KMS-11 (cell line): ENCODE data around the gene RFWD3.

Experiments used
- H2AFZ ChIP-seq: fragments of 200-600 bp; sonication (generic); 2 replicates; pipeline ENCODE4 v1.6.1; 2016; ENCODE audit warnings: antibody characterized with exemption, mixed run types, low read depth
- H3K27ac ChIP-seq: fragments of 200-600 bp; sonication (generic); 2 replicates; pipeline ENCODE4 v1.6.1; 2016; ENCODE audit warnings: mild to moderate bottlenecking, mixed run types
- H3K27me3 ChIP-seq: fragments of 200-600 bp; sonication (generic); 2 replicates; pipeline ENCODE4 v1.6.1; 2017; ENCODE audit warnings: mild to moderate bottlenecking, low read depth, mixed run types, moderate library complexity; ENCODE audit not compliant: insufficient read depth
- H3K36me3 ChIP-seq: fragments of 200-600 bp; sonication (generic); 2 replicates; pipeline ENCODE4 v1.6.1; 2017; ENCODE audit warnings: mild to moderate bottlenecking, mixed run types; ENCODE audit not compliant: insufficient read depth
- H3K4me1 ChIP-seq: fragments of 200-600 bp; sonication (generic); 2 replicates; pipeline ENCODE4 v1.6.1; 2016; ENCODE audit warnings: mild to moderate bottlenecking, low read depth, mixed run types; ENCODE audit not compliant: poor library complexity, severe bottlenecking
- H3K4me2 ChIP-seq: fragments of 200-600 bp; sonication (generic); 2 replicates; pipeline ENCODE4 v1.7.0; 2016; ENCODE audit warnings: mild to moderate bottlenecking, mixed run types
- H3K4me3 ChIP-seq: fragments of 200-600 bp; sonication (generic); IDR thresholded peaks from 2 replicates; pipeline ENCODE4 v1.6.1; 2017; ENCODE audit warnings: low read depth, low read length, mixed read lengths; ENCODE audit not compliant: insufficient read depth
- H3K79me2 ChIP-seq: fragments of 200-600 bp; sonication (generic); 2 replicates; pipeline ENCODE4 v1.6.1; 2016; ENCODE audit warnings: low read depth, mixed run types; ENCODE audit not compliant: insufficient read depth
- H3K9ac ChIP-seq: fragments of 200-600 bp; sonication (generic); 2 replicates; pipeline ENCODE4 v1.6.1; 2016; ENCODE audit warnings: mild to moderate bottlenecking, mixed run types
- H4K20me1 ChIP-seq: fragments of 200-600 bp; sonication (generic); 2 replicates; pipeline ENCODE4 v1.6.1; 2016; ENCODE audit warnings: mild to moderate bottlenecking, mixed run types; ENCODE audit not compliant: insufficient read depth
- TF ChIP-seq, protein P1 (sequence below): fragments of 200-600 bp; sonication (generic); conservative IDR thresholded peaks from 2 replicates; pipeline ENCODE4 v1.6.1; 2017; ENCODE audit warnings: low read depth, mild to moderate bottlenecking, antibody characterized with exemption, low read length, moderate library complexity, mixed read lengths

Gene RFWD3, protein sequence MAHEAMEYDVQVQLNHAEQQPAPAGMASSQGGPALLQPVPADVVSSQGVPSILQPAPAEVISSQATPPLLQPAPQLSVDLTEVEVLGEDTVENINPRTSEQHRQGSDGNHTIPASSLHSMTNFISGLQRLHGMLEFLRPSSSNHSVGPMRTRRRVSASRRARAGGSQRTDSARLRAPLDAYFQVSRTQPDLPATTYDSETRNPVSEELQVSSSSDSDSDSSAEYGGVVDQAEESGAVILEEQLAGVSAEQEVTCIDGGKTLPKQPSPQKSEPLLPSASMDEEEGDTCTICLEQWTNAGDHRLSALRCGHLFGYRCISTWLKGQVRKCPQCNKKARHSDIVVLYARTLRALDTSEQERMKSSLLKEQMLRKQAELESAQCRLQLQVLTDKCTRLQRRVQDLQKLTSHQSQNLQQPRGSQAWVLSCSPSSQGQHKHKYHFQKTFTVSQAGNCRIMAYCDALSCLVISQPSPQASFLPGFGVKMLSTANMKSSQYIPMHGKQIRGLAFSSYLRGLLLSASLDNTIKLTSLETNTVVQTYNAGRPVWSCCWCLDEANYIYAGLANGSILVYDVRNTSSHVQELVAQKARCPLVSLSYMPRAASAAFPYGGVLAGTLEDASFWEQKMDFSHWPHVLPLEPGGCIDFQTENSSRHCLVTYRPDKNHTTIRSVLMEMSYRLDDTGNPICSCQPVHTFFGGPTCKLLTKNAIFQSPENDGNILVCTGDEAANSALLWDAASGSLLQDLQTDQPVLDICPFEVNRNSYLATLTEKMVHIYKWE

DNA sequence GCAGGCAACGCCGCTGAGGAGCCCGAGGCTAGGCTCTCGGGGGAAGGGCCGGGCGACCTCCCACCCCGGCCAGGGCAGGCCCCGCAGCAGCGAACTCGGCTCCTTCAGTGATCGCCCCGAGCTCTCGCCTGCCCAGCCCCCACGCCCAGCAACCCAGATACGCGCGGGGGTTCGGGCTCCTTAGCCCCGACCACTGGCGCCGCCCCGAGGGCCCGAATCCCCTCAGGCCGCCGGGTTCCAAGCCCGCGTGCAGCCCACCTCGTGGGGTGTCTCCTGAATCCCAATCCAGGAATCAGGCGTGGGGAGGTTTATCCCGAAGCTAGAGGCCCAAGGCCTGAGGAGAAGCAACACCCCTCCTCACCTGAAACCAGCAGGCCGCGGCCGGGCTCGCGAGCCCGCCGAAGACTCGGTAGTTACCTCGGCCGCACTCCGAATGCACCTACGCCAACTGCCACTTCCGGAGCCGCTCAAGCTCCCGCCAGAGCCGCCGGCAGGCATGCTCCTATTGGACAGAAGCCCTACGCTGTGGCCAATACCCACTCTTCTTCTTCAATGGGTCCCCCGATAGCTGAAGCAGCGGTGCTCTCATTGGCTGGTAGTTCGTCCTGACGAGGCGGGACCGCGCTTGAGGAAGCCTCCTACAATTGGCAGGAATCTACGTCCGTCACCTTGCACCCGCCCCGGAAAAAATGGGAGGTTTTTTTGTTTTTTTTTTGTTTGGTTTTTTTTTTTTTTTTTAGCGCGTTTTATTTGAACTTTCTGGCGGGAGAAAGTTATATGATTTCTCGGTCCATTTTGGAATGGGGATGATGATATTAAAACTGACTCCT is at the start of gene RFWD3:
TSS of gene RFWD3 (minus strand) at position 453 of the 830 bp plus-strand sequence. CDS start 5,428 bp downstream, outside the sequence.
- H3K36me3 ChIP-seq = peaks cover 10% of the 10 kb centered on the region; the same call in 1 of the 2 replicates
- H3K4me3 ChIP-seq = no peak within 1 kb of the TSS
- H3K4me2 ChIP-seq = peak within 1 kb of the TSS; percentile 93
- H4K20me1 ChIP-seq = no peaks in the 10 kb centered on the region
- H3K4me1 ChIP-seq = peaks cover 21% of the 10 kb centered on the region
- H3K9ac ChIP-seq = peak within 1 kb of the TSS; percentile 97
- peak within 1 kb of the TSS; percentile 93 for H2AFZ ChIP-seq
- no peaks in the 10 kb centered on the region for H3K27me3 ChIP-seq
- H3K27ac ChIP-seq = peak within 1 kb of the TSS; percentile 89
- H3K79me2 ChIP-seq = peaks cover 49% of the 10 kb centered on the region
- TF ChIP-seq, protein P1, sequence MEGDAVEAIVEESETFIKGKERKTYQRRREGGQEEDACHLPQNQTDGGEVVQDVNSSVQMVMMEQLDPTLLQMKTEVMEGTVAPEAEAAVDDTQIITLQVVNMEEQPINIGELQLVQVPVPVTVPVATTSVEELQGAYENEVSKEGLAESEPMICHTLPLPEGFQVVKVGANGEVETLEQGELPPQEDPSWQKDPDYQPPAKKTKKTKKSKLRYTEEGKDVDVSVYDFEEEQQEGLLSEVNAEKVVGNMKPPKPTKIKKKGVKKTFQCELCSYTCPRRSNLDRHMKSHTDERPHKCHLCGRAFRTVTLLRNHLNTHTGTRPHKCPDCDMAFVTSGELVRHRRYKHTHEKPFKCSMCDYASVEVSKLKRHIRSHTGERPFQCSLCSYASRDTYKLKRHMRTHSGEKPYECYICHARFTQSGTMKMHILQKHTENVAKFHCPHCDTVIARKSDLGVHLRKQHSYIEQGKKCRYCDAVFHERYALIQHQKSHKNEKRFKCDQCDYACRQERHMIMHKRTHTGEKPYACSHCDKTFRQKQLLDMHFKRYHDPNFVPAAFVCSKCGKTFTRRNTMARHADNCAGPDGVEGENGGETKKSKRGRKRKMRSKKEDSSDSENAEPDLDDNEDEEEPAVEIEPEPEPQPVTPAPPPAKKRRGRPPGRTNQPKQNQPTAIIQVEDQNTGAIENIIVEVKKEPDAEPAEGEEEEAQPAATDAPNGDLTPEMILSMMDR = no peak

DNA sequence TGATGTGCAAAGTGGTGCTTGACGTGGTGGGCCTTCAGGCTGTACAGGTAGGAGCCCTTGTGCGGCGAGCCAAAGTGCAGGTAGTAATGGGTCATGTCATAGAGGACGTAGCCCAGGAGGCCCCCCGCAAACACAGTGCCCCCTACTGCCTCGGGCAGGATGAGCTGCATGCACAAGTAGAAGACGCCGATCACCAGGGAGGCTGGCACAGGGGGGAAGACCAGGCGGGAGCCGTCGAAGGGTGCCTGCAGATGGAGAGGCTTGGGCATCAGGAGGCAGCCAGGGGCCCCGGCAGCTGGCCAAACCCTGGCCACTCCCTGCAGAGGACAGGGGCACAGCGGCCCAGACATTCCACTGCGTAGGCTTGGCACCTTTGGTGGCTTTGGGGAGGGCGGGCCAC is 49.7 kb upstream of the RFWD3 start:
- H3K27me3 ChIP-seq = no peaks in the 10 kb centered on the region
- no peak overlapping the region for H3K9ac ChIP-seq
- TF ChIP-seq, protein P1 = no peak
- no peaks in the 10 kb centered on the region for H3K4me1 ChIP-seq
- H3K27ac ChIP-seq = no peak overlapping the region
- H3K4me3 ChIP-seq = no peak overlapping the region
- no peaks in the 10 kb centered on the region for H3K36me3 ChIP-seq
- H3K4me2 ChIP-seq = no peak overlapping the region
- H3K79me2 ChIP-seq = no peaks in the 10 kb centered on the region
- no peaks in the 10 kb centered on the region for H4K20me1 ChIP-seq
- H2AFZ ChIP-seq = no peak overlapping the region

GRCh38 chr16:74713876-74714275 is 47.2 kb upstream of the RFWD3 start:
- Histone ChIP-seq H3K4me3 (no peak overlapping the region), H3K9ac (no peak overlapping the region), H2AFZ (no peak overlapping the region), H3K4me2 (no peak overlapping the region), H3K36me3 (no peaks in the 10 kb centered on the region), H3K27ac (no peak overlapping the region), H4K20me1 (no peaks in the 10 kb centered on the region), H3K79me2 (no peaks in the 10 kb centered on the region), H3K27me3 (no peaks in the 10 kb centered on the region), H3K4me1 (no peaks in the 10 kb centered on the region)
- TF ChIP-seq, protein P1 = no peak

DNA sequence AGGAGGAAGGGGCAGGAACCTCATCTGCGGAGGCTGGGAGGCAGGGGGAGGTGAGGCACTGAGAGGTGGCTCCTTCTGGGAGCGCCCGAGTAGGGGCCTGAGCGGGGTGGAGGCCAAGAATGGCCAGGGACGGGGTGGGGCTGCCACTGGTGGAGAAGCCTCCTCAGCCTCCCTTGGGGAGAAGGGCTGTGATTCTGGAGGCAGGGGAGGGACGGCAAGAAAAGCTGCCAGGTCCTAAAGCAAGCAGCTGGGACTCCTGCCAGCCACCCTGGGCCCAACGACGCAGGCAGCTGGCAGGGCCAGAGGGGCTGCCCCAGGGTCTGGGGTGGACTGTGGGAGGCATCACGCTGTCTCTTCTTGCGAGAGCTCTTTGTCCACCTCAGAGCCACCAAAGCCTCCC is 46.6 kb upstream of the RFWD3 start:
- Histone ChIP-seq H3K9ac (no peak overlapping the region), H3K27ac (no peak overlapping the region), H3K27me3 (no peaks in the 10 kb centered on the region), H2AFZ (no peak overlapping the region), H3K36me3 (no peaks in the 10 kb centered on the region), H3K4me1 (peaks cover 2% of the 10 kb centered on the region), H3K79me2 (no peaks in the 10 kb centered on the region), H3K4me2 (no peak overlapping the region), H4K20me1 (no peaks in the 10 kb centered on the region), H3K4me3 (no peak overlapping the region)
- TF ChIP-seq, protein P1 = no peak
